HEK293T (cell line): Measurements from ENCODE around the gene RBP5.
"Not testable (repeated sequence)": the region's sequence is repeated elsewhere in the genome, so short reads cannot be mapped to it uniquely, and the experiment has no call there.

Experiments
- CTCF ChIA-PET: fragments of 350-600 bp; formaldehyde crosslinking; extraction: SDS; loops from one replicate; lab custom pipeline; 2021; ENCODE audit warnings: antibody characterized with exemption, inconsistent platforms; lab: Yijun Ruan, JAX
- POLR2A ChIA-PET: fragments of 350-600 bp; formaldehyde crosslinking; extraction: SDS; loops from one replicate; lab custom pipeline; 2020; ENCODE audit warnings: antibody characterized with exemption, inconsistent platforms; lab: Yijun Ruan, JAX
- DNase-seq: peaks from one replicate; pipeline ENCODE4 v3.0.0; 2012; ENCODE audit warnings: mixed read lengths; ENCODE audit errors: extremely low spot score
- ARNT ChIP-seq: fragments of 450-650 bp; IDR thresholded peaks from 2 replicates; pipeline ENCODE4 v1.6.1; 2017; ENCODE audit warnings: mild to moderate bottlenecking
- BHLHE40 ChIP-seq: fragments of 450-650 bp; IDR thresholded peaks from 2 replicates; pipeline ENCODE4 v1.6.1; 2016; ENCODE audit warnings: mild to moderate bottlenecking, moderate library complexity, borderline replicate concordance
- CTBP1 ChIP-seq: fragments of 450-650 bp; IDR thresholded peaks from 2 replicates; pipeline ENCODE4 v1.6.1; 2016; ENCODE audit warnings: borderline replicate concordance
- ELF4 ChIP-seq: fragments of 450-650 bp; IDR thresholded peaks from 2 replicates; pipeline ENCODE4 v1.6.1; 2017; ENCODE audit warnings: antibody characterized with exemption
- FOXA1 ChIP-seq: fragments of 450-650 bp; IDR thresholded peaks from 2 replicates; pipeline ENCODE4 v1.6.1; 2016; ENCODE audit warnings: mild to moderate bottlenecking
- FOXK2 ChIP-seq: fragments of 450-650 bp; IDR thresholded peaks from 2 replicates; pipeline ENCODE4 v1.6.1; 2016; ENCODE audit warnings: mild to moderate bottlenecking
- FOXM1 ChIP-seq: fragments of 450-650 bp; IDR thresholded peaks from 2 replicates; pipeline ENCODE4 v1.6.1; 2017; ENCODE audit warnings: mild to moderate bottlenecking, borderline replicate concordance
- HDGF ChIP-seq: fragments of 450-650 bp; IDR thresholded peaks from 2 replicates; pipeline ENCODE4 v1.6.1; 2017; ENCODE audit warnings: antibody characterized with exemption, borderline replicate concordance
- L3MBTL2 ChIP-seq: fragments of 450-650 bp; conservative IDR thresholded peaks from 2 replicates; pipeline ENCODE4 v1.6.1; 2016; ENCODE audit warnings: mild to moderate bottlenecking
- LEF1 ChIP-seq: fragments of 450-650 bp; IDR thresholded peaks from 2 replicates; pipeline ENCODE4 v1.6.1; 2017; ENCODE audit warnings: mild to moderate bottlenecking, borderline replicate concordance
- NFRKB ChIP-seq: fragments of 450-650 bp; IDR thresholded peaks from 2 replicates; pipeline ENCODE4 v1.6.1; 2016; ENCODE audit warnings: mild to moderate bottlenecking, moderate library complexity
- PKNOX1 ChIP-seq: fragments of 450-650 bp; IDR thresholded peaks from 2 replicates; pipeline ENCODE4 v1.6.1; 2016
- SP1 ChIP-seq: fragments of 450-650 bp; IDR thresholded peaks from 2 replicates; pipeline ENCODE4 v1.6.1; 2017
- SUZ12 ChIP-seq: fragments of 450-650 bp; IDR thresholded peaks from 2 replicates; pipeline ENCODE4 v1.6.1; 2016; ENCODE audit warnings: mild to moderate bottlenecking
- TARDBP ChIP-seq: fragments of 450-650 bp; IDR thresholded peaks from 2 replicates; pipeline ENCODE4 v1.6.1; 2016
- ZNF384 ChIP-seq: fragments of 450-650 bp; IDR thresholded peaks from 2 replicates; pipeline ENCODE4 v1.6.1; 2016

The RBP5 gene

GRCh38 chr12:7107636-7108002 is 21.1 kb downstream of the RBP5 start:
- TF ChIP-seq LEF1 (no peak), TARDBP (no peak), L3MBTL2 (no peak), BHLHE40 (no peak), CTBP1 (no peak), SP1 (no peak), SUZ12 (no peak), FOXA1 (no peak), ELF4 (no peak), HDGF (no peak), PKNOX1 (no peak), FOXK2 (no peak), FOXM1 (no peak), NFRKB (no peak), ARNT (no peak), ZNF384 (no peak)
- DNase-seq: no peak
- ChIA-PET CTCF (interaction anchor here (0.5 to 0.7 kb wide), 3 partner anchors 141 to 735 kb away, joined by 3 to 5 read pairs (median 3); no protein-coding TSS in a partner anchor), POLR2A (interaction anchor here (1.3 to 3.1 kb wide), 4 partner anchors 8 to 256 kb away, joined by 4 to 27 read pairs (median 5); partner anchors contain the start of genes C12orf57, RNU7-1 and USP5)

- ChIA-PET POLR2A (interaction anchor here (1.6 to 3.1 kb wide), 3 partner anchors 143 to 255 kb away, joined by 4 to 27 read pairs (median 6); partner anchors contain the start of genes C12orf57, RNU7-1 and USP5), CTCF (interaction anchor here (0.6 kb wide), 1 partner anchor 141 kb away, joined by 3 read pairs; no protein-coding TSS in a partner anchor)
- not testable (repeated sequence) for DNase-seq
Observed at GRCh38 chr12:7107181-7107580, 21.5 kb downstream of the RBP5 start.

GRCh38 chr12:7106082-7106481 is 22.6 kb downstream of the RBP5 start:
- ChIA-PET CTCF (interaction anchor here (0.5 kb wide), 1 partner anchor 29 kb away, joined by 6 read pairs; no protein-coding TSS in a partner anchor), POLR2A (no interaction called here)
- no peak for TF ChIP-seq SUZ12
- no peak for TF ChIP-seq FOXA1
- TF ChIP-seq FOXM1: no peak
- no peak for TF ChIP-seq LEF1
- no peak for TF ChIP-seq ZNF384
- no peak for TF ChIP-seq ARNT
- no peak for TF ChIP-seq NFRKB
- TF ChIP-seq PKNOX1: no peak
- TF ChIP-seq TARDBP: no peak
- TF ChIP-seq ELF4: no peak
- no peak for TF ChIP-seq HDGF
- TF ChIP-seq FOXK2: no peak
- TF ChIP-seq SP1: no peak
- TF ChIP-seq BHLHE40: no peak
- TF ChIP-seq CTBP1: no peak
- no peak for DNase-seq

- TF ChIP-seq ELF4: no peak
- TF ChIP-seq SP1: no peak
- no peak for TF ChIP-seq PKNOX1
- no peak for TF ChIP-seq FOXM1
- TF ChIP-seq LEF1: no peak
- TF ChIP-seq FOXK2: no peak
- TF ChIP-seq NFRKB: no peak
- no peak for TF ChIP-seq ZNF384
- TF ChIP-seq HDGF: no peak
- TF ChIP-seq L3MBTL2: no peak
- no peak for TF ChIP-seq ARNT
- TF ChIP-seq FOXA1: no peak
- no peak for TF ChIP-seq TARDBP
- TF ChIP-seq BHLHE40: no peak
- no peak for TF ChIP-seq CTBP1
- TF ChIP-seq SUZ12: no peak
- ChIA-PET POLR2A (interaction anchor here (0.8 to 1.4 kb wide), 2 partner anchors 9 to 160 kb away, joined by 3 read pairs; partner anchors contain the start of genes C12orf57 and RNU7-1), CTCF (interaction anchor here (0.6 kb wide), 1 partner anchor 1579 kb away, joined by 3 read pairs; no protein-coding TSS in a partner anchor)
Observed at GRCh38 chr12:7103837-7104584, 24.7 kb downstream of the RBP5 start.

GRCh38 chr12:7102582-7102981 is 26.1 kb downstream of the RBP5 start:
- ChIA-PET CTCF (interaction anchor here (0.7 kb wide), 1 partner anchor 10 kb away, joined by 3 read pairs; no protein-coding TSS in a partner anchor), POLR2A (interaction anchor here (0.7 to 2.0 kb wide), 2 partner anchors 158 to 159 kb away, joined by 3 to 6 read pairs; partner anchors contain the start of genes C12orf57 and RNU7-1)
- no peak for DNase-seq
- TF ChIP-seq CTBP1 (no peak), SP1 (no peak), ELF4 (no peak), FOXA1 (no peak), HDGF (no peak), SUZ12 (no peak), FOXK2 (no peak), FOXM1 (no peak), ARNT (no peak), NFRKB (no peak)

More at GRCh38 chr12:7103837-7104584, 24.7 kb downstream of the RBP5 start:
- DNase-seq: no peak
